ENCODE measurements around the gene OR51B6.

DNA sequence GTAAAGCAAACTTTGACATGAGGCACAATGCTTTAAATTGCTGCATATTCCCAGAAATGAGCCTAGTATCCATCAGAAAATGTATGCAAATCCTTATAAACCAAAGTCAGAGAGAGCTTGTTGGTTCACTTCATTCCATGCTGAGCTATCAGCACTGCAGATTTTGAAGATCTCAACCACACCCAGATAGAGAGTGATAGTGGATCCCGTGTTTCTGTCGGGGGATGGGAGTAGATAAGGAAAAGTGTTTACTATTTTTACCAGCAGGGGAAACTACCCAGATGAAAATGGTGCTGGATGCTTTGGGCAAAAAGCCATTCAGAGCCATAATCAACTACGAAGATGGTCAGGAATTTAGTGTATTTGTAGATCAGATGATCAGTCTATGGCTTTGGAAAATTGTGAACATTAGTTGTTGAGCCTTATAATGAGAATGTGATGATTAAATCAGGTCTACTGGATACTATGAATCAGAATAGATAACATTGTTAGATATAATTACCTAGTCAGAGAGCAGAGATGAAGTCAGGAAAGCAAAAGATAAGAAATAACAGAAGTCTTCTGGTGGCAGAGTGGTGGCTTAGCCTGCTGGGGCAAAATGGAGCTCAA, 10.8 kb downstream of the OR51B6 start:
- TF ChIP-seq, protein P1, sequence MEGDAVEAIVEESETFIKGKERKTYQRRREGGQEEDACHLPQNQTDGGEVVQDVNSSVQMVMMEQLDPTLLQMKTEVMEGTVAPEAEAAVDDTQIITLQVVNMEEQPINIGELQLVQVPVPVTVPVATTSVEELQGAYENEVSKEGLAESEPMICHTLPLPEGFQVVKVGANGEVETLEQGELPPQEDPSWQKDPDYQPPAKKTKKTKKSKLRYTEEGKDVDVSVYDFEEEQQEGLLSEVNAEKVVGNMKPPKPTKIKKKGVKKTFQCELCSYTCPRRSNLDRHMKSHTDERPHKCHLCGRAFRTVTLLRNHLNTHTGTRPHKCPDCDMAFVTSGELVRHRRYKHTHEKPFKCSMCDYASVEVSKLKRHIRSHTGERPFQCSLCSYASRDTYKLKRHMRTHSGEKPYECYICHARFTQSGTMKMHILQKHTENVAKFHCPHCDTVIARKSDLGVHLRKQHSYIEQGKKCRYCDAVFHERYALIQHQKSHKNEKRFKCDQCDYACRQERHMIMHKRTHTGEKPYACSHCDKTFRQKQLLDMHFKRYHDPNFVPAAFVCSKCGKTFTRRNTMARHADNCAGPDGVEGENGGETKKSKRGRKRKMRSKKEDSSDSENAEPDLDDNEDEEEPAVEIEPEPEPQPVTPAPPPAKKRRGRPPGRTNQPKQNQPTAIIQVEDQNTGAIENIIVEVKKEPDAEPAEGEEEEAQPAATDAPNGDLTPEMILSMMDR (IDR thresholded peaks at IDR 0.05): no peak
- no peak for TF ChIP-seq POLR2A (IDR thresholded peaks at IDR 0.05)
